Central memory CD4-positive, alpha-beta T cell (primary cell): Measurements from ENCODE around the gene RNF181.
A peak's percentile ranks its signal among the peaks of the same experiment; 100 is the strongest.
"Not testable (repeated sequence)": the region's sequence is repeated elsewhere in the genome, so short reads cannot be mapped to it uniquely, and the experiment has no call there.

Source experiments
- DNase-seq: peaks from one replicate; pipeline ENCODE4 v3.0.0; 2022

Gene RNF181

DNA sequence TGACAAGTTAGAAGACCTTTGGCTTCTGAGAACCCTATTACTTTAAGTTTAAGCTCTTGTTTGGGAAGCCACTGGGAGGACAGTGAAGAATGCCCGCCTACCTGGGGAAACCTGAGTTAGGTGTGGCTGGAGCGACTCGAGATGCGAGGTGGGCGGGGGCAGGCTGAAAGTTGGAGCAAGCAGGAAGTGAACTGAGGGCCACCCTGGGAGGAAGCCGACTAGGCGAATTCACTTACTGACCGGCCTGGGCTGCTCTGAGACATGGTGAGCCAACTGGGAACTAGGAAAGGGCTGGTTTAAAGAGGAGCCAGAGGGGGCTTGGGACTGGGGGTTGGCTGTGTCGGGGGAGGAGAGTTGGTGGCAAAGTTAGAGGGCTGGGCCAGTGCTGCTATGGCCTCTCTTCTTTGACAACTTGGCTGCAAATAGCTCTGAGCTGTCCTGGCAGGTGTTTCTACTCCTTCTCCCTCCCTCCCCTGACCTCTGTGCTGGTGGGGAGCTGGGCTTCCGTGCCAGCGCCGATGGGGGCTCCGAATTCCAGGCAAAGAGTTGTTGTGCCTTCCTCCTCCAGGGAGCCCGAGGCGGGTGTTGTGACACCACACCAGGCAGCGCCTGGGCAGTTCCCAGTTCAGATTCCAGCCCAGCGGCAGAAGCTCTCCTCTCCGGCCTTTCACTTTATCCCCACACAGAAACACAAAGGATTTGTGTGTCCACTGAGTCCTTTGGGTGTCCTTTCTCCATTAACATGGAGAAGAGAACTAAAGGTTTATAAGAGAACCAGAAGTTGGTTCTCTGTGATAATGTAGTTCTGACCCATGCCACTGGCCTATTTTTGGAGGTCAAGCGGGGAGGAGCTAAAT is 17.9 kb upstream of the RNF181 start, which contains the start of gene VAMP8:
Gene VAMP8 (plus strand): TSS at position 201 of the 857 bp plus-strand sequence. CDS start 61 bp downstream, at position 262.
- DNase-seq, result peak; percentile 56

GRCh38 chr2:85578243-85579180 is 17.0 kb upstream of the RNF181 start:
- no peak for DNase-seq

- DNase-seq, result no peak
Measured at GRCh38 chr2:85579266-85579935, 16.1 kb upstream of the RNF181 start.

GRCh38 chr2:85580206-85580605 is 15.3 kb upstream of the RNF181 start:
- no peak for DNase-seq

- no peak for DNase-seq
Measured at GRCh38 chr2:85582492-85582891, 13.1 kb upstream of the RNF181 start.

DNA sequence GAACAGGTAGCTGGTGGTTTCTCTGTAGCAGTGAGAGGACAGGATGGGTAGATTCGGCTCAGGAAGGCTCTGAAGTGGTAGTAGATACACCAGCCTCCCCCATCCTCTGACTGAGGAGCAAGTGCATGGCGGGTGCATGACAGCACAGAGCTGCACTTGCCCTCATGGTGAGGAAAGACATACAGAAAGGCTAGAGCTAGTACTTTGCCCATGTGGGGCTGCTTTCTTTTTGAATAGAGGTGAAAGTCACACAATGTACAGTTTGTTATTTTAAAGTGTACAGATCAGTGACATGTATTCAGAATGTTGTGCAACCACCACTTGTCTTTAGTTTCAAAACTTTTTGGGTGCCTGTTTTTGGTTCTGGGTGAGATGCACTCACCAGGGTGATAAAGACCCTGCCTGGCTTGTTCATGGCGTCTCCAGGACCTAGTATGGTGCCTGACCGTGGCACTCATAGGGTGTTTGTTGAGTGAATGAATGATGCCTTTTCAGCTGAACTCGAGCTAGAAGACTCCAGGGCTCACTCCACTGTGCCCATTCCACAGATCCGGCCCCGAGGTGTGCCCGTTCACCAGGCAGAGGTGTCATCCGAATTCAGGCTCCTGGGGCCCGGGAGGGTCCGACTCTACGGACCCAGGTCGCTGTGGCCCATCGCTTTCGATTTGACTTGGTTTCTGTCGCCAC is 11.7 kb upstream of the RNF181 start:
- peak; percentile 33 for DNase-seq

- no peak for DNase-seq
Measured at GRCh38 chr2:85584354-85584856, 11.1 kb upstream of the RNF181 start, which contains the start of gene VAMP5. TSS of gene VAMP5 (plus strand) at chr2:85584431. CDS start at chr2:85584491, 60 bp downstream.

DNA sequence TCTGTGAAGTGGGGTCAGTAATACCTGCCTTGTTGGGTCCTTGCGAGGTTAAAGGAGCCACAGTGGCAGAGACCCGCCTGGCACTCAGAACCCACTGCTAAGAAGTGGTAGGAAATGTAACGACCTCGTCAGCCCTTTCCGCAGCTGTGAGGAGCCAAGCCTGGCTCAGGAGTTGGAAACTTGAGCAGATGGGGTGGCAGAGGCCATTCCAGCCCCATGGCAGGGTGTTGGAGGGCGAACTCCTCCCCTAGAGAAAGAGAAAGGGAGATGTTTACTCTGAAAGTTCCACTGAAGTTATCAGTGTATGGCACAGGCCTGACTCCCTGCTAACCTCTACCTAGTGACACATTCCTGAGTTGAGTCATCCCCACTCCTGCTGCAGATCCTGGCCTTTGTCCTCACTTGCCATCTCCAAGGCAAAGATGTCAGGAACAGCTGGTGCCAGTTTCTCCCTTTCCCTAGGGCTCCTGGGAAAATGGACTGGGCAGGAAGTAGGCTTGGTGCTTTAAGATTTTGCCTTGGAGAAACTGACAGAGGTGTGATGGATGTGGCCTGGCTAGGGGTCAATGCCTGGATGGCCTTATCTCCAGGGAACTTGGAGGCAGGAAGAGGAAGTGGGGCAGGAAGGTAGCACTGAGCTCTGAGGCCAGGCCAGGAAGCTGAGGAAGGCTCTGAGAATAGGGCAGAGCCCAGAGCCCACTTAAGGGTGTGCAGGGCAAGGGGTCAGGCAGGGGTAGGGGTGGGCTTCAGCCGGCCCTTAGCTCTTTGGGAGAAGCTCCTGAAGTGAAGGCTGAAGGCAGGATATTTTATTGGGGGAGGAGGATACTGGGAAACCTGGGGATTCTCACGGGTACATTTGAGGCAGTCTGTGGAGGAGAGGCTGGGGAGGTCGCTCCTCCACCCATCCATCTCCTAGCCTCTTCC is 10.4 kb upstream of the RNF181 start:
- peak; percentile 25 for DNase-seq

DNA sequence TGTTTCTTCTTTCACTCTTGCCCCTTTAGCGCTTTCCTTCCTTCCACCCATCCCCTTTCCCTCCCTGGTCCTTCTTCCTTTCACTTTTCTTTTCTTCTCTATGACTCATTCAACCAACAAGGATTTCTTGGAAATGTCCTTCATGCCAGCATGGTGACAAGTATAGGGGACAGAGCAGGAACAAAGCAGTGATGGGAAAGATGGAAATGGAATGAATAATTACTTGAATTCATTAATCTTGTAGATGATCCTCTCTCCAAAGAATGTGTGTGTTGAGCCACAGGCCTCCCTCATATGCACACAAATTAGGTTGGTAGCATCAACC is 9.8 kb upstream of the RNF181 start:
- DNase-seq, result no peak

DNA sequence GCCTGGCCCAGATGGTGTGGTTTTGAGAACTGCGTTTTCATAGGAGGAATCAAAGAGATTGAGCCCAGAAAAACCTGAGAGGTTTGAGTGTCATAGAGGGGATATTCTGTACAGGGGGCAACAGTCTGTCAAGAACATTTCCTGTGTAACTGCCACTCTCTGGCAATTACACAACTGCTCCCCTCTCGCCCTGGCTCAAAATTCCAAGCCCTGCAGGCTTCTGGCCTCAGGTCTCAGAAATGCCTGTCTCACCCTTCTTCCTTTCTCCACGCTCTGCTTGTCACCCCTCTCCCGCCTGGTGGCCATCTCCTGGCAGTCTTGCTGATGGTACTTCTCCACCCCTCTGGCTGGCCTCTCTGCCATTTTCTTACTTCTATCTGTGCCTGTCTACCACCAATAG is 7.3 kb upstream of the RNF181 start:
- no peak for DNase-seq

- no peak for DNase-seq
Measured at GRCh38 chr2:85588645-85589044, 6.9 kb upstream of the RNF181 start.

- no peak for DNase-seq
Measured at GRCh38 chr2:85589181-85589580, 6.4 kb upstream of the RNF181 start.

DNA sequence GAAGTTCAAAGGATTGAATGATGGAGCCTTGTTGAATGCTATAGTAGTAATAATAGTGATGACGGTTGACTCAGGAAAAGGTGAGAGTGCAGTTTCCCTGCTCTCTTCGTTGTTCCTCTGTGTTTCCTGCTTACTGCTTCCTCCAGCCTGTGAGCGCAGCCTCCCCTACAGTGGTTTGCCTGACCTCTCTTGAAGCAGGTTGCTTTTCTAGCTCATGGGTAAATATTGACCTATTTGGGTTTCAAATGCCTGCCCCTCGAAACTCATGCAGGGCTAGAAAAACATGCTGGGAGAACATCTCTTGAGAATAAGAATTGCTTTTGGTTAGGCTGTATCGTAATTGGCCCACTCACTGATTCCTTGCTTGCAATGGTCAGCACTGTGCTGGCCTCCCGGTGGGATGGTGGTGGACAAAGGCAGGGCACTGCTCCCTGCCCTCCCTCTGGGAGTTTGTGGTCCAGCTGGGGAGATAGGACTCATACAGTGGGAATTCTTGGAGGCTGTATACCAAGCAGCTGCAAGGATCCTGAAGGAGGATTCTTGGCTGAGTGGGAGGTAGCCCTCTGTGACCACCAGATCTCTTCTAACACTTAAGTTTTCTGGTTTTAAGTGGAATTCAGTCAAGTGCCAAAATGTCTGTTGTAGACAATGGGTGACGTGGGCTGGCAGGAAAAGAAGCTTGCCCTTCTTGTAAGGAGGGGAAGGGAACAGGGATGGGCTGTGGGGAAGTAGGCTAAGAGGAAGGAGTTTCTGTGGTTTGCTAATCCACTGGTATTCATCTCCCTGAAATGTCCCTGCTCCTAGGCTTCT is 5.4 kb upstream of the RNF181 start:
- DNase-seq, result no peak

DNA sequence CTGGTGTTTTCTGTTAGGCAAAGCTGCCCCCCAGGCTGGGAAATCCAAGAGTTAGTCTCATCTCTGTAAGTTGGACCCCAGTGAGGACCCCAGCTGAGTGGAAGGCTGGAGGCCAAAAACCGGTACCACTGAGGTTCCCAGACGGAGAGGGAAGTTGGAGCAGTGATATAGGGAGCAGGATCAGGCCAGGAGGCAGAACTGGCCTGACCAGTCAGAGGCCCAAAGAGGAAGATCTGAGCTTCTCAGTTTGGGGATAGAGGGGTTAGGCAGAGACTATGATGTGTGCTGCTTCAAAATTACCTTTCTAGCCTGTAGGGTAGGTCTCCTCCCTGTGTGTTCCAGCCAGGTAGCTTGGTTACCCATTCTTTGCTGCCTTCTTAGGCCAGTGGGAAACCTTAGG is 4.6 kb upstream of the RNF181 start:
- no peak for DNase-seq

GRCh38 chr2:85591563-85591962 is 4.0 kb upstream of the RNF181 start:
- DNase-seq, result no peak

DNA sequence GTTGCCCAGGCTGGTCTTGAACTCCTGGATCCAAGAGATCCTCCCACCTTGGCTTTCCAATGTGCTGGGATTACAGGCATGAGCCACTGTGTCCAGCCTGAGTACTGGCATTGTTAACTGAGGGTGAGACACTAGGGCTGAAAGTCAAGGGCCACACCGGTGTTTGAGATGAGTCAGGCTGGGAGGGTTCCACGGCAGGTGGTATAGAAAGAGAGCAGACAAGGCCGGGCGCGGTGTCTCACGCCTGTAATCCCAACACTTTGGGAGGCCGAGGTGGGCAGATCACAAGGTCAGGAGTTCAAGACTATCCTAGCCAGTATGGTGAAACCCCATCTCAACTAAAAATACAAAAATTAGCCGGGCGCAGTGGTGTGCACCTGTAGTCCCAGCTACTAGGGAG is 3.2 kb upstream of the RNF181 start:
- not testable (repeated sequence) for DNase-seq

DNA sequence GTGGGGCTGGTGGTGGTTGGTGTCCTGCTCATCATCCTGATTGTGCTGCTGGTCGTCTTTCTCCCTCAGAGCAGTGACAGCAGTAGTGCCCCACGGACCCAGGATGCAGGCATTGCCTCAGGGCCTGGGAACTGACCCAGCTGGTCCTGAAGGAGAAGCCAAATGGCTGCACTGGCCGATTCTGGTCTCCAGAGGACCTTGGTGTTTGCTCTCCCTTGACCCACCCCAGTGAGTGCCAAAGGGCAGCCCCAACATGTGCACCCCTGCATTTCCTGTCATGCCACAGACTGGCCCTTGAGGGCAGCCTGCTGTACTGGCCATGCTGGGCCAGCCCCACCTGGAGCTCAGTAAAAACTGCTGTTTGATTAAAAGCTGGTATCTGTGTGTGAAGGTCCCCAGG is 2.5 kb upstream of the RNF181 start:
- no peak for DNase-seq

DNA sequence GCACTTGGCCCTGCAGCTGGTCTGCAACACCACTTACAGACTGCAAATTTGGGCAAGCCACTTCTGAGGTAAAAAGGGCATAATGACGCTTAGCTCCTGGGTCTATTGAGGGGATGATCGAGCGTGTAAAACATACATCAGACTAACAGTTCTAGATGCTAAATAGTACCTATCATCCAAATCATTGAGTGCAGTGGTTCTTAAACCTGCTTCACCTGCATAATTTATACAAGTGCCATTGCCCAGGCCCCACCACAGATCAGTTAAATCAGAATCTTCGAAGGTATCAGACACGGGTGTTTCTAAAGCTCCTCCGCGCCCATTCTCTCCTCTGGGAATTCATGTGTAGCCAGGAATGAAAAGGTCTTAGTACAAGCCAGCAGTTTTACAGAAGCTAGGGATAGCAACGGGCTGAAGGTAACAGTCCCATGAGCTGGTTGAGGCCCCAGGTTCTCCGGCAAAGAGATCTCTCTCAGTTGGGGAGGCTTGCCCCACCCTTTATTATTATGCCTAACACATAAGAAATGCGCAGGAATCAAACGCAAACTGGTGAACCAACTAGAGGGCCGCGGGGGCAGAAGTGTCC is 737 bp upstream of the RNF181 start:
- no peak for DNase-seq

DNA sequence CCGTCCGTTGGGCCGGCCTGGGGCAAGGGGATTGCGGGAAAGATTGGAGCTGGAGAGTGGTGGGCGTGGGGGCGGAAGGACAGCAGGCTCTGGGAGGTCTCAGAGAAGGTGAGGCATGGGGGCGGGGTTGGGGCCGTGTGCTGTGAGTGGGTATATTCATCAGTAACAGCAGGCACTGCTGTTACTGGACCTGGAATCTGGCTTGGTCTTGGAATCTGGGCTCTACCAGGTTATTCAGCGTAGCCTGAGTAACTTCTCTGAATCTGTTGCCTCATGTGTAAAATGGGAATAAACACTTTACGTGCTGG is 435 bp downstream of the RNF181 start:
- DNase-seq, result no peak
